Measurements from ENCODE around the gene BFAR.

The BFAR gene

GRCh38 chr16:14640538-14640937, 7.8 kb downstream of the BFAR start:
- Histone ChIP-seq H3K27ac (peak overlapping the region; percentile 2), H3K9me3 (no peaks in the 10 kb centered on the region), H3K4me3 (ENCODE audit: low read depth in 1 of 2, low read length in 1 of 2) (no peak overlapping the region), H3K36me3 (peaks cover 14% of the 10 kb centered on the region), H3K4me1 (ENCODE audit: control insufficient read depth in 1 of 2, insufficient read depth in 1 of 2, low read depth in 1 of 2, low read length in 1 of 2) (no peaks in the 10 kb centered on the region), H3K27me3 (no peaks in the 10 kb centered on the region)
- TF ChIP-seq, protein P1, sequence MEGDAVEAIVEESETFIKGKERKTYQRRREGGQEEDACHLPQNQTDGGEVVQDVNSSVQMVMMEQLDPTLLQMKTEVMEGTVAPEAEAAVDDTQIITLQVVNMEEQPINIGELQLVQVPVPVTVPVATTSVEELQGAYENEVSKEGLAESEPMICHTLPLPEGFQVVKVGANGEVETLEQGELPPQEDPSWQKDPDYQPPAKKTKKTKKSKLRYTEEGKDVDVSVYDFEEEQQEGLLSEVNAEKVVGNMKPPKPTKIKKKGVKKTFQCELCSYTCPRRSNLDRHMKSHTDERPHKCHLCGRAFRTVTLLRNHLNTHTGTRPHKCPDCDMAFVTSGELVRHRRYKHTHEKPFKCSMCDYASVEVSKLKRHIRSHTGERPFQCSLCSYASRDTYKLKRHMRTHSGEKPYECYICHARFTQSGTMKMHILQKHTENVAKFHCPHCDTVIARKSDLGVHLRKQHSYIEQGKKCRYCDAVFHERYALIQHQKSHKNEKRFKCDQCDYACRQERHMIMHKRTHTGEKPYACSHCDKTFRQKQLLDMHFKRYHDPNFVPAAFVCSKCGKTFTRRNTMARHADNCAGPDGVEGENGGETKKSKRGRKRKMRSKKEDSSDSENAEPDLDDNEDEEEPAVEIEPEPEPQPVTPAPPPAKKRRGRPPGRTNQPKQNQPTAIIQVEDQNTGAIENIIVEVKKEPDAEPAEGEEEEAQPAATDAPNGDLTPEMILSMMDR (IDR thresholded peaks at IDR 0.05): no peak

DNA sequence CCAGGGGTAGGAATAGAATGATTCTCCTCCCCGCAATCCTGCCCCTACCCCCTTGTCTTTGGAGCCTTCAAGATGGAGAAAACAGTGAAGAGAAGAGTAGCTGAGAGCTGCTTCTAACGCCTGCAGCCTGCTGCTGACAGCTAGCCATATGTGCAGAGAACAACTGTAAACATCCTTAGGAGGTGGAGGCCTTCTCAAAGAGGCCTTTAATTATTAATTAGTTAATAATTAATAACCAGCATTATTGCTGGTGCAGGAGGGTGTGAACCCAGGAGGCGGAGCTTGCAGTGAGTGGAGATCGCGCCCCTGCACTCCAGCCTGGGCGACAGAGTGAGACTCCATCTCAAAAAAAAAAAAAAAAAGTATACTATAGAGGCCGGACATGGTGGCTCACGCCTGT, 8.5 kb downstream of the BFAR start:
- no peak overlapping the region for H3K4me3 ChIP-seq (ENCODE audit: low read depth in 1 of 2, low read length in 1 of 2)
- H3K4me1 ChIP-seq (ENCODE audit: control insufficient read depth in 1 of 2, insufficient read depth in 1 of 2, low read depth in 1 of 2, low read length in 1 of 2): no peaks in the 10 kb centered on the region
- no peaks in the 10 kb centered on the region for H3K27me3 ChIP-seq
- H3K36me3 ChIP-seq: peaks cover 21% of the 10 kb centered on the region
- no peaks in the 10 kb centered on the region for H3K9me3 ChIP-seq
- no peak overlapping the region for H3K27ac ChIP-seq
- TF ChIP-seq, protein P1 (IDR thresholded peaks at IDR 0.05): no peak

DNA sequence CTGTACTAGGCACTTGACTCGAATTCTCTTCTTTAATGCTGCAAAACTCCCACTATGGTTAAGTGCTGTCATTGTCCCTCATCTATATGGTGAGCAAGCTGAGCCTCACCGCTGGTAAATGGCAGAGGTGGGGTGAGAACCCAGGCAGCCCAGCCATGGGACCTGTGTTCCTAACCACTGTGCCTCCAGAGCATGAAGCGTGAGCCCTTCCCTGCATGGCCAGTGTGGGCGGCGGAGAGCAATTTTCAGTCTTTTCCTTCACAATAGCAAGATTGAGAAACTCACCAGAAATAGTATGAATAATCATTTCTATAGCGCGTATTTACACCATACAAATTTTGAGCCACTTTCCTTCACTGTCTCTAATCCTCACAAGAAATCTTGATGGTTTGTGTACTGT, 9.2 kb downstream of the BFAR start:
- no peaks in the 10 kb centered on the region for H3K9me3 ChIP-seq
- no peak overlapping the region for H3K4me3 ChIP-seq (ENCODE audit: low read depth in 1 of 2, low read length in 1 of 2)
- H3K4me1 ChIP-seq (ENCODE audit: control insufficient read depth in 1 of 2, insufficient read depth in 1 of 2, low read depth in 1 of 2, low read length in 1 of 2): no peaks in the 10 kb centered on the region
- no peak overlapping the region for H3K27ac ChIP-seq
- H3K27me3 ChIP-seq: no peaks in the 10 kb centered on the region
- peaks cover 28% of the 10 kb centered on the region for H3K36me3 ChIP-seq
- TF ChIP-seq, protein P1 (IDR thresholded peaks at IDR 0.05): no peak

- Histone ChIP-seq H3K4me1 (ENCODE audit: control insufficient read depth in 1 of 2, insufficient read depth in 1 of 2, low read depth in 1 of 2, low read length in 1 of 2) (no peaks in the 10 kb centered on the region), H3K36me3 (peaks cover 95% of the 10 kb centered on the region), H3K27me3 (no peaks in the 10 kb centered on the region), H3K27ac (no peak overlapping the region), H3K4me3 (ENCODE audit: low read depth in 1 of 2, low read length in 1 of 2) (no peak overlapping the region), H3K9me3 (no peaks in the 10 kb centered on the region)
- TF ChIP-seq, protein P1 (IDR thresholded peaks at IDR 0.05): no peak
Measured at GRCh38 chr16:14649816-14650215, 17.1 kb downstream of the BFAR start.

DNA sequence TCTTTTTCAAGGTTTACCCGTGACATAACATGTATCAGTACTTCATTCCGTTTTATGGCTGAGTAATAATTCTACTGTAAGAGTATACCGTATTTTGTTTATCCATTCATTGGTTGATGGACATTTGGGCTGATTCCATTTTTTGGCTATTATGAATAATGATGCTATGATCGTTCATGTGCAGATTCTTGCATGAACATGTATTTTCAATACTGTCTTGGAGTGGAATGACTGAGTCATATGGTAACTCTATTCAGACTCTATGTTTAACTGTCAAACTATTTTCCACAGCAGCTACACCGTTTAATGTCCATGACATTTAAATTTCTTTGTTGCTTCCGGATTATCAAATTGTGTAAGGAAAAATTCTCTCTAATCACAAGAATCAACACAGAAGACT, 17.9 kb downstream of the BFAR start:
- Histone ChIP-seq H3K36me3 (peaks cover 93% of the 10 kb centered on the region), H3K27me3 (no peaks in the 10 kb centered on the region), H3K4me1 (ENCODE audit: control insufficient read depth in 1 of 2, insufficient read depth in 1 of 2, low read depth in 1 of 2, low read length in 1 of 2) (no peaks in the 10 kb centered on the region), H3K27ac (no peak overlapping the region), H3K9me3 (no peaks in the 10 kb centered on the region), H3K4me3 (ENCODE audit: low read depth in 1 of 2, low read length in 1 of 2) (no peak overlapping the region)
- TF ChIP-seq, protein P1 (IDR thresholded peaks at IDR 0.05): no peak

- TF ChIP-seq, protein P1 (IDR thresholded peaks at IDR 0.05): no peak
- H3K27me3 ChIP-seq: no peaks in the 10 kb centered on the region
- H3K36me3 ChIP-seq: peaks cover 93% of the 10 kb centered on the region
- no peak overlapping the region for H3K4me3 ChIP-seq (ENCODE audit: low read depth in 1 of 2, low read length in 1 of 2)
- H3K9me3 ChIP-seq: no peaks in the 10 kb centered on the region
- H3K4me1 ChIP-seq (ENCODE audit: control insufficient read depth in 1 of 2, insufficient read depth in 1 of 2, low read depth in 1 of 2, low read length in 1 of 2): no peaks in the 10 kb centered on the region
- no peak overlapping the region for H3K27ac ChIP-seq
Measured at GRCh38 chr16:14652726-14653125, 20.0 kb downstream of the BFAR start.
